GM23338 (cell line): ENCODE data around the gene PYY. TPM values are rescaled to one million over a fixed set of nuclear protein-coding genes. Genes with fewer than 3 reads are reported as not detected.

Experiments
- ATAC-seq: fragments of 200-7000 bp; cut with Tn5 transposase; 3 replicates; pipeline ENCODE4 v1.9.1; 2020
- DNase-seq: peaks from one replicate; pipeline ENCODE4 v3.0.0-alpha.2; 2015; ENCODE audit warnings: low spot score
- H2AFZ ChIP-seq: fragments of 200-600 bp; sonication (generic); 2 replicates; pipeline ENCODE4 v1.8.0; 2016; ENCODE audit warnings: antibody characterized with exemption, mild to moderate bottlenecking, moderate library complexity
- H3F3A ChIP-seq: fragments of 200-600 bp; sonication (generic); replicated peaks from 2 replicates; pipeline ENCODE4 v1.8.0; 2017; ENCODE audit warnings: antibody characterized with exemption, mixed run types, low read depth
- H3K27ac ChIP-seq: fragments of 200-600 bp; sonication (generic); 2 replicates; pipeline ENCODE4 v1.6.1; 2016; ENCODE audit warnings: low read depth
- H3K27me3 ChIP-seq: fragments of 200-600 bp; sonication (generic); 2 replicates; pipeline ENCODE4 v1.8.0; 2016; ENCODE audit warnings: mild to moderate bottlenecking, mixed run types, moderate library complexity; ENCODE audit not compliant: insufficient read depth
- H3K36me3 ChIP-seq: fragments of 200-600 bp; sonication (generic); 2 replicates; pipeline ENCODE4 v1.8.0; 2016; ENCODE audit warnings: mild to moderate bottlenecking; ENCODE audit not compliant: insufficient read depth
- H3K4me1 ChIP-seq: fragments of 200-600 bp; sonication (generic); 2 replicates; pipeline ENCODE4 v1.8.0; 2016; ENCODE audit warnings: mild to moderate bottlenecking, moderate library complexity; ENCODE audit not compliant: insufficient read depth
- H3K4me2 ChIP-seq: fragments of 200-600 bp; sonication (generic); 2 replicates; pipeline ENCODE4 v1.7.1; 2017; ENCODE audit warnings: mixed run types
- H3K4me3 ChIP-seq: fragments of 200-600 bp; sonication (generic); 2 replicates; pipeline ENCODE4 v1.6.1; 2016; ENCODE audit warnings: mixed run types
- H3K79me2 ChIP-seq: fragments of 200-600 bp; sonication (generic); replicated peaks from 2 replicates; pipeline ENCODE4 v1.8.0; 2017; ENCODE audit warnings: mild to moderate bottlenecking; ENCODE audit not compliant: insufficient read depth
- H3K9me2 ChIP-seq: fragments of 200-600 bp; sonication (generic); 2 replicates; pipeline ENCODE4 v1.8.0; 2017; ENCODE audit not compliant: insufficient read depth
- H4K20me1 ChIP-seq: fragments of 200-600 bp; sonication (generic); replicated peaks from 2 replicates; pipeline ENCODE4 v1.8.0; 2017; ENCODE audit warnings: mild to moderate bottlenecking; ENCODE audit not compliant: insufficient read depth
- H3K27ac Mint-ChIP-seq: 2 replicates; pipeline ENCODE4 v1.8.0; 2020; ENCODE audit warnings: inconsistent platforms, mild to moderate bottlenecking, moderate library complexity, mixed read lengths
- H3K27me3 Mint-ChIP-seq: 3 replicates; pipeline ENCODE4 v1.8.0; 2022; ENCODE audit warnings: low read depth, mild to moderate bottlenecking, moderate library complexity, mixed read lengths, inconsistent platforms; ENCODE audit not compliant: insufficient read depth, poor library complexity
- H3K36me3 Mint-ChIP-seq: 3 replicates; pipeline ENCODE4 v1.8.0; 2021; ENCODE audit warnings: low read depth, mild to moderate bottlenecking, inconsistent platforms, moderate library complexity, mixed read lengths
- H3K4me1 Mint-ChIP-seq: 3 replicates; pipeline ENCODE4 v1.8.0; 2020; ENCODE audit warnings: mild to moderate bottlenecking, inconsistent platforms, mixed read lengths
- H3K4me3 Mint-ChIP-seq: 3 replicates; pipeline ENCODE4 v1.8.0; 2021; ENCODE audit warnings: moderate library complexity, mild to moderate bottlenecking, inconsistent platforms, mixed read lengths
- H3K9me3 Mint-ChIP-seq: 3 replicates; pipeline ENCODE4 v1.8.0; 2020; ENCODE audit warnings: moderate library complexity, mild to moderate bottlenecking, inconsistent platforms, mixed read lengths
- CREB1 ChIP-seq: fragments of 250-450 bp; sonication (Bioruptor Pico); IDR thresholded peaks from 2 replicates; pipeline ENCODE4 v1.5.0; 2020; ENCODE audit warnings: low read depth, mild to moderate bottlenecking, moderate library complexity
- CTCF ChIP-seq, 2 experiments: fragments of 200-600 bp in 1 of 2; sonication (generic) in 1 of 2; conservative IDR thresholded peaks; 2 replicates each; pipeline versions ENCODE4 v1.5.1 to v1.6.1; 2016 to 2017; ENCODE audit warnings: antibody characterized with exemption in 2 of 2, low read depth in 2 of 2, mild to moderate bottlenecking in 2 of 2, moderate library complexity in 1 of 2
- ETS1 ChIP-seq: IDR thresholded peaks from 2 replicates; pipeline ENCODE4 v1.6.1; 2016; ENCODE audit warnings: antibody characterized with exemption
- EZH2 ChIP-seq: fragments of 200-600 bp; sonication (generic); IDR thresholded peaks from one replicate; pipeline ENCODE4 v1.8.0; 2017; ENCODE audit warnings: antibody characterized with exemption, mild to moderate bottlenecking, low read depth; ENCODE audit not compliant: unreplicated experiment
- EZH2phosphoT487 ChIP-seq: fragments of 200-600 bp; sonication (generic); IDR thresholded peaks from one replicate; pipeline ENCODE4 v1.8.1; 2018; ENCODE audit warnings: antibody characterized with exemption; ENCODE audit not compliant: unreplicated experiment
- JUNB ChIP-seq: IDR thresholded peaks from one replicate; pipeline ENCODE4 v1.6.1; 2016; ENCODE audit warnings: antibody characterized with exemption; ENCODE audit not compliant: unreplicated experiment
- NANOG ChIP-seq: IDR thresholded peaks from 2 replicates; pipeline ENCODE4 v1.6.1; 2016; ENCODE audit warnings: antibody characterized with exemption, borderline replicate concordance
- POLR2AphosphoS5 ChIP-seq: IDR thresholded peaks from 2 replicates; pipeline ENCODE4 v1.6.1; 2016; ENCODE audit warnings: antibody characterized with exemption, low read depth
- STAT1 ChIP-seq: IDR thresholded peaks from one replicate; pipeline ENCODE4 v1.6.1; 2016; ENCODE audit warnings: antibody characterized with exemption; ENCODE audit not compliant: unreplicated experiment
- ZNF114 ChIP-seq: fragments of 250-450 bp; sonication (Bioruptor Pico); IDR thresholded peaks from 2 replicates; pipeline ENCODE4 v1.5.0; 2020; ENCODE audit warnings: mild to moderate bottlenecking, moderate library complexity
- ZNF331 ChIP-seq: fragments of 250-450 bp; sonication (Bioruptor Pico); IDR thresholded peaks from 2 replicates; pipeline ENCODE4 v1.5.0; 2020; ENCODE audit warnings: low read depth, mild to moderate bottlenecking, moderate library complexity
- ZNF462 ChIP-seq: fragments of 250-450 bp; sonication (Bioruptor Pico); IDR thresholded peaks from 2 replicates; pipeline ENCODE4 v1.5.0; 2020; ENCODE audit warnings: mild to moderate bottlenecking, moderate library complexity
- polyA plus RNA-seq: library from polyadenylated mRNA; unstranded; fragments of >200 nt; fragmentation: Nextera tagmentation; extraction: Ambion mirVana; gene quantifications from 2 replicates; pipeline ENCODE4 v1.2.1, GENCODE V29; 2016
- total RNA-seq: library from RNA; depleted of rRNA; stranded (reverse); fragments of >200 nt; shearing (Covaris generic); gene quantifications from 2 replicates; pipeline ENCODE4 v1.2.3, GENCODE V29; 2014
- TF ChIP-seq, protein P1 (sequence below): IDR thresholded peaks from one replicate; pipeline ENCODE4 v1.6.1; 2018; ENCODE audit warnings: antibody characterized with exemption; ENCODE audit not compliant: unreplicated experiment

PYY gene
- total and polyA plus RNA-seq, 2 experiments from 2014 or later: 0.56 to 8.5 TPM

DNA sequence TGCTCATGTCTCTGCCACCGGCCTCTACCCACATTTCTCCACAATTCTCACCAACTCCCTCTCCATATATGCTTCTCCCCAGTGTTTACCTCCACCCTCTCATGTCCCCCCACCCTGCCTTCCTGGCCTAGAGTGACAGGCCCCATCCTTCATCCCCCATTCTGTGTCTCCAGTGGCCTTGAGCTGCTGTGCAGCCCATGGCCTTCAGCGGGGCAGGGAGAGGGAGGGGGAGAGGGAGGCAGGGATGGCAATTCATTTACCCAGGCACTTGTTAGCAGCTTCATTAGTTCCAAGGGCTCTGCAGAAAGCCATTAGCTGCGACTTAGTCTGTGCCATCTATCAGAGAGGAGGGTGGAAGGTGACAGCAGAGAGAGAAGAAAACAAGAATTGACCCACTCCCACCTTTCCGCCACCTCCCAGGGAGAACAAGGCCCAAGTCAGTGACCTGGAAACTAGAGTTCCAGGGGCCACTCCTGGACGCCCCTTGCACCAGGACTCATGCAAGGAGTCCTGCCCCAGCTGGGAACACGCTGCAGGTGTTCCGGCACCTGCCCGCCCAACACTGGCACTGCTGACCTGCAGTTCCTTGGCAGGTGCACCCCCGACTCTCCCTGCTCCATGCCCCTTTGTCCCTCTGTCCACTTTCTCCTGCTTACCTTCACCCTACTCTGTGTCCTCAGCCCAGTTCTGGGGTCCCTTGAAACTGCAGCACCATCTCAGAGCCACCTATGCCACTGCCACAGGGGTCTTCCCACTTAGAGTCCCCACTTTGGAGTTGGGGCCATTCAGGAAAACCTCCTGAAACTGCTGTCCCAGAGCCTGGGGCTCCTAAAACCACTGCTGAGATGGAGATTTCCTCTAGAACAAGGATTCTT is 23.5 kb upstream of the PYY start:
- Histone ChIP-seq H3K79me2 (no peaks in the 10 kb centered on the region), H3K36me3 (no peaks in the 10 kb centered on the region), H3K4me3 (no peak overlapping the region), H3K4me2 (no peak overlapping the region), H3K9me2 (no peaks in the 10 kb centered on the region), H4K20me1 (no peaks in the 10 kb centered on the region), H3K4me1 (no peaks in the 10 kb centered on the region), H3K27ac (no peak overlapping the region), H2AFZ (no peak overlapping the region), H3K27me3 (peaks cover 6% of the 10 kb centered on the region), H3F3A (0 out of 2 replicates have a peak, but pooled peaks cover 3% of the 10 kb centered on the region)
- Mint-ChIP-seq H3K27me3 (peaks cover 3% of the 10 kb centered on the region), H3K27ac (no peak overlapping the region), H3K36me3 (no peaks in the 10 kb centered on the region), H3K4me3 (no peak overlapping the region), H3K9me3 (no peaks in the 10 kb centered on the region), H3K4me1 (no peaks in the 10 kb centered on the region)
- no peak for DNase-seq
- TF ChIP-seq EZH2: no peak
- TF ChIP-seq POLR2AphosphoS5: no peak
- TF ChIP-seq, protein P1, sequence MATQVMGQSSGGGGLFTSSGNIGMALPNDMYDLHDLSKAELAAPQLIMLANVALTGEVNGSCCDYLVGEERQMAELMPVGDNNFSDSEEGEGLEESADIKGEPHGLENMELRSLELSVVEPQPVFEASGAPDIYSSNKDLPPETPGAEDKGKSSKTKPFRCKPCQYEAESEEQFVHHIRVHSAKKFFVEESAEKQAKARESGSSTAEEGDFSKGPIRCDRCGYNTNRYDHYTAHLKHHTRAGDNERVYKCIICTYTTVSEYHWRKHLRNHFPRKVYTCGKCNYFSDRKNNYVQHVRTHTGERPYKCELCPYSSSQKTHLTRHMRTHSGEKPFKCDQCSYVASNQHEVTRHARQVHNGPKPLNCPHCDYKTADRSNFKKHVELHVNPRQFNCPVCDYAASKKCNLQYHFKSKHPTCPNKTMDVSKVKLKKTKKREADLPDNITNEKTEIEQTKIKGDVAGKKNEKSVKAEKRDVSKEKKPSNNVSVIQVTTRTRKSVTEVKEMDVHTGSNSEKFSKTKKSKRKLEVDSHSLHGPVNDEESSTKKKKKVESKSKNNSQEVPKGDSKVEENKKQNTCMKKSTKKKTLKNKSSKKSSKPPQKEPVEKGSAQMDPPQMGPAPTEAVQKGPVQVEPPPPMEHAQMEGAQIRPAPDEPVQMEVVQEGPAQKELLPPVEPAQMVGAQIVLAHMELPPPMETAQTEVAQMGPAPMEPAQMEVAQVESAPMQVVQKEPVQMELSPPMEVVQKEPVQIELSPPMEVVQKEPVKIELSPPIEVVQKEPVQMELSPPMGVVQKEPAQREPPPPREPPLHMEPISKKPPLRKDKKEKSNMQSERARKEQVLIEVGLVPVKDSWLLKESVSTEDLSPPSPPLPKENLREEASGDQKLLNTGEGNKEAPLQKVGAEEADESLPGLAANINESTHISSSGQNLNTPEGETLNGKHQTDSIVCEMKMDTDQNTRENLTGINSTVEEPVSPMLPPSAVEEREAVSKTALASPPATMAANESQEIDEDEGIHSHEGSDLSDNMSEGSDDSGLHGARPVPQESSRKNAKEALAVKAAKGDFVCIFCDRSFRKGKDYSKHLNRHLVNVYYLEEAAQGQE: no peak
- no peak for TF ChIP-seq CREB1
- no peak for TF ChIP-seq ZNF114 (CRISPR knock-in tag)
- no peak for TF ChIP-seq ETS1
- TF ChIP-seq NANOG: no peak
- no peak for TF ChIP-seq STAT1
- no peak for TF ChIP-seq CTCF (conservative IDR thresholded peaks at IDR 0.05; ENCODE audit: low read depth in 2 of 2)
- TF ChIP-seq ZNF331: no peak
- no peak for TF ChIP-seq JUNB
- TF ChIP-seq EZH2phosphoT487: no peak
- TF ChIP-seq ZNF462: no peak
- ATAC-seq: no peak
